Liver (tissue), 9 donors: ENCODE results near the gene MDP1. TPM values are rescaled to one million over a fixed set of nuclear protein-coding genes. Genes with fewer than 3 reads are reported as not detected.

Experiments used
- DNase-seq: peaks from one replicate; pipeline ENCODE4 v3.0.0-alpha.2; 2017; ENCODE audit warnings: low spot score
- H3K27ac ChIP-seq, 2 donors: one replicate each; pipeline ENCODE4 v1.7.0; 2013; ENCODE audit warnings: inconsistent platforms in 2 of 2, low read length in 2 of 2, control low read depth in 1 of 2, low read depth in 1 of 2, mild to moderate bottlenecking in 1 of 2
- H3K27me3 ChIP-seq, 4 donors: one replicate each; pipeline versions ENCODE4 v1.6.1 to v1.7.0; 2013; ENCODE audit warnings: low read length in 3 of 4, inconsistent platforms in 1 of 4, mild to moderate bottlenecking in 1 of 4, moderate library complexity in 1 of 4; ENCODE audit not compliant: control insufficient read depth in 4 of 4, insufficient read depth in 4 of 4
- H3K36me3 ChIP-seq, 4 donors: one replicate each; pipeline versions ENCODE4 v1.6.1 to v1.7.0; 2013; ENCODE audit warnings: low read length in 3 of 4, mild to moderate bottlenecking in 3 of 4, low read depth in 1 of 4, moderate library complexity in 1 of 4; ENCODE audit not compliant: control insufficient read depth in 4 of 4, insufficient read depth in 3 of 4
- H3K4me1 ChIP-seq, 4 donors: one replicate each; pipeline versions ENCODE4 v1.6.1 to v1.7.0; 2013; ENCODE audit warnings: low read length in 3 of 4, mild to moderate bottlenecking in 3 of 4, moderate library complexity in 1 of 4; ENCODE audit not compliant: control insufficient read depth in 4 of 4, insufficient read depth in 4 of 4
- H3K4me3 ChIP-seq, 3 donors: one replicate each; pipeline versions ENCODE4 v1.6.1 to v1.7.0; 2013; ENCODE audit warnings: low read length in 3 of 3, control low read depth in 1 of 3, low read depth in 1 of 3, mild to moderate bottlenecking in 1 of 3
- H3K9ac ChIP-seq, 2 donors: one replicate each; pipeline ENCODE4 v1.7.0; 2013; ENCODE audit warnings: low read length in 2 of 2, mild to moderate bottlenecking in 2 of 2, moderate library complexity in 2 of 2, control low read depth in 1 of 2, low read depth in 1 of 2
- H3K9me3 ChIP-seq, 4 donors: one replicate each; pipeline versions ENCODE4 v1.6.1 to v1.7.0; 2013; ENCODE audit warnings: low read length in 3 of 4; ENCODE audit not compliant: control insufficient read depth in 4 of 4
- ATF3 ChIP-seq: IDR thresholded peaks from 2 replicates; pipeline ENCODE4 v1.6.1; 2016; ENCODE audit warnings: antibody characterized with exemption
- CTCF ChIP-seq: fragments of 150-350 bp; IDR thresholded peaks from 2 replicates; pipeline ENCODE4 v1.5.1; 2017; ENCODE audit warnings: improper control_type of control experiment, low read depth, low read length; ENCODE audit not compliant: missing input control
- FOXA2 ChIP-seq: IDR thresholded peaks from 2 replicates; pipeline ENCODE4 v1.6.1; 2016; ENCODE audit warnings: antibody characterized with exemption
- GABPA ChIP-seq, 2 donors: IDR thresholded peaks in 1 of 2; conservative IDR thresholded peaks in 1 of 2; 2 replicates each; pipeline ENCODE4 v1.6.1; 2016; ENCODE audit warnings: antibody characterized with exemption in 2 of 2, mild to moderate bottlenecking in 1 of 2, moderate library complexity in 1 of 2
- HNF4G ChIP-seq: IDR thresholded peaks from 2 replicates; pipeline ENCODE4 v1.6.1; 2016; ENCODE audit warnings: antibody characterized with exemption
- MAX ChIP-seq: IDR thresholded peaks from 2 replicates; pipeline ENCODE4 v1.6.1; 2016; ENCODE audit warnings: antibody characterized with exemption
- NR2F2 ChIP-seq: IDR thresholded peaks from 2 replicates; pipeline ENCODE4 v1.6.1; 2016; ENCODE audit warnings: antibody characterized with exemption
- TAF1 ChIP-seq: conservative IDR thresholded peaks from 2 replicates; pipeline ENCODE4 v1.6.1; 2016; ENCODE audit warnings: antibody characterized with exemption, mild to moderate bottlenecking
- YY1 ChIP-seq: IDR thresholded peaks from 2 replicates; pipeline ENCODE4 v1.6.1; 2016; ENCODE audit warnings: antibody characterized with exemption, mild to moderate bottlenecking
- ZBTB33 ChIP-seq: IDR thresholded peaks from 2 replicates; pipeline ENCODE4 v1.6.1; 2016; ENCODE audit warnings: antibody characterized with exemption
- WGBS: extraction: QIAGEN DNeasy Blood & Tissue Kit; methylation state at CpG from one replicate; pipeline ENCODE4 v1.1.7; 2013; 5-methylcytosine and 5-hydroxymethylcytosine counted together
- polyA plus RNA-seq, 2 donors: library from polyadenylated mRNA; stranded (reverse) in 1 of 2; unstranded in 1 of 2; fragments of 200-250 nt in 1 of 2; fragments of >200 nt in 1 of 2; fragmentation: Nextera tagmentation in 1 of 2; extraction: Ambion mirVana in 1 of 2; gene quantifications; one replicate each; pipeline versions ENCODE4 v1.2.1 to v1.2.3, GENCODE V29; 2013 to 2015
- total RNA-seq, 2 donors: library from RNA; depleted of rRNA; stranded (reverse); fragments of >200 nt; gene quantifications; one replicate each; pipeline ENCODE4 v1.2.3, GENCODE V29; 2014
- donor health status: healthy.
- donor health status: healthy.
- donor health status: healthy.
- donor health status: healthy.
- donor health status: healthy.

Gene MDP1
- total and polyA plus RNA-seq, 4 donors = 3.2 to 13.4 (median 7.0) TPM

GRCh38 chr14:24258119-24258518 is 42.3 kb upstream of the MDP1 start:
- Histone ChIP-seq H3K27ac (no peak overlapping the region), H3K9me3 (no peaks in the 10 kb centered on the region), H3K36me3 (peaks cover 0 to 10% (median 1%) of the 10 kb centered on the region in 4 donors), H3K4me1 (no peaks in the 10 kb centered on the region), H3K4me3 (no peak overlapping the region), H3K27me3 (no peaks in the 10 kb centered on the region), H3K9ac (no peak overlapping the region)
- TF ChIP-seq GABPA (IDR thresholded peaks at IDR 0.05 in 1 of 2, conservative IDR thresholded peaks at IDR 0.05 in 1 of 2) (no peak), MAX (no peak), YY1 (no peak)
- 94% methylated on average over 9 of the region's 9 CpGs for WGBS
- no peak for DNase-seq

- peaks cover 0 to 13% (median 1%) of the 10 kb centered on the region in 4 donors for H3K36me3 ChIP-seq
Observed at GRCh38 chr14:24256960-24257359, 41.1 kb upstream of the MDP1 start.

GRCh38 chr14:24255931-24256711 is 40.3 kb upstream of the MDP1 start:
- H3K9ac ChIP-seq = no peak overlapping the region
- 96% methylated on average over 12 of the region's 12 CpGs for WGBS
- TF ChIP-seq MAX (no peak), HNF4G (no peak), TAF1 (no peak), ATF3 (no peak), FOXA2 (no peak)
- no peaks in the 10 kb centered on the region for H3K4me1 ChIP-seq
- H3K27me3 ChIP-seq = no peaks in the 10 kb centered on the region
- no peaks in the 10 kb centered on the region for H3K9me3 ChIP-seq
- no peak overlapping the region for H3K27ac ChIP-seq
- no peak overlapping the region for H3K4me3 ChIP-seq
- peaks cover 0 to 13% (median 1%) of the 10 kb centered on the region in 4 donors for H3K36me3 ChIP-seq
- DNase-seq = peak; percentile 71

More at GRCh38 chr14:24256960-24257359, 41.1 kb upstream of the MDP1 start:
- H3K9ac ChIP-seq = no peak overlapping the region
- H3K4me1 ChIP-seq = no peaks in the 10 kb centered on the region
- DNase-seq = no peak
- H3K9me3 ChIP-seq = no peaks in the 10 kb centered on the region
- 90% methylated on average over 4 of the region's 4 CpGs for WGBS
- no peak overlapping the region for H3K27ac ChIP-seq
- TF ChIP-seq CTCF (no peak), FOXA2 (no peak)
- no peak overlapping the region for H3K4me3 ChIP-seq
- H3K27me3 ChIP-seq = no peaks in the 10 kb centered on the region

GRCh38 chr14:24255438-24255837 is 39.6 kb upstream of the MDP1 start:
- no peaks in the 10 kb centered on the region for H3K27me3 ChIP-seq
- peaks cover 0 to 11% (median 1%) of the 10 kb centered on the region in 4 donors for H3K36me3 ChIP-seq
- H3K9me3 ChIP-seq = no peaks in the 10 kb centered on the region
- H3K4me1 ChIP-seq = no peaks in the 10 kb centered on the region
- no peak for DNase-seq
- no peak overlapping the region for H3K9ac ChIP-seq
- WGBS = 96% methylated on average over 8 of the region's 8 CpGs
- no peak overlapping the region for H3K27ac ChIP-seq
- no peak overlapping the region for H3K4me3 ChIP-seq
- TF ChIP-seq NR2F2 = no peak
- no peak for TF ChIP-seq ZBTB33
